Trophoblast cell (in vitro differentiated cells and primary cell): ENCODE data around the gene MPC1.

Experiments
- DNase-seq, 2 donors: peaks; one replicate each; pipeline ENCODE4 v3.0.0-alpha.2; 2016
- H2AFZ ChIP-seq: 2 replicates; pipeline ENCODE4 v1.6.1; 2013; ENCODE audit warnings: low read length, moderate library complexity, mild to moderate bottlenecking; ENCODE audit not compliant: insufficient read depth, poor library complexity
- H2AK5ac ChIP-seq: 2 replicates; pipeline ENCODE4 v1.6.1; 2013; ENCODE audit warnings: mild to moderate bottlenecking, low read length
- H2BK120ac ChIP-seq: 2 replicates; pipeline ENCODE4 v1.6.1; 2013; ENCODE audit warnings: low read length, mild to moderate bottlenecking, moderate library complexity; ENCODE audit not compliant: insufficient read depth, poor library complexity
- H2BK12ac ChIP-seq: 2 replicates; pipeline ENCODE4 v1.6.1; 2013; ENCODE audit warnings: mild to moderate bottlenecking, low read length, moderate library complexity
- H2BK5ac ChIP-seq: 2 replicates; pipeline ENCODE4 v1.6.1; 2013; ENCODE audit warnings: low read length, low read depth, moderate library complexity, mild to moderate bottlenecking; ENCODE audit not compliant: poor library complexity
- H3K14ac ChIP-seq: 2 replicates; pipeline ENCODE4 v1.6.1; 2013; ENCODE audit warnings: mild to moderate bottlenecking, low read length
- H3K18ac ChIP-seq: 2 replicates; pipeline ENCODE4 v1.6.1; 2013; ENCODE audit warnings: mild to moderate bottlenecking, low read length
- H3K23ac ChIP-seq: 2 replicates; pipeline ENCODE4 v1.6.1; 2013; ENCODE audit warnings: low read length
- H3K27ac ChIP-seq: 2 replicates; pipeline ENCODE4 v1.5.1; 2013; ENCODE audit warnings: low read depth, mild to moderate bottlenecking, inconsistent platforms, low read length, moderate library complexity
- H3K27me3 ChIP-seq: 2 replicates; pipeline ENCODE4 v1.6.1; 2013; ENCODE audit warnings: inconsistent platforms, mild to moderate bottlenecking, low read length, moderate library complexity; ENCODE audit not compliant: insufficient read depth
- H3K36me3 ChIP-seq, 2 experiments: 1 replicate in 1 of 2; 2 replicates in 1 of 2; pipeline ENCODE4 v1.6.1; 2013; ENCODE audit warnings: low read length in 2 of 2, mild to moderate bottlenecking in 2 of 2, moderate library complexity in 1 of 2; ENCODE audit not compliant: insufficient read depth in 2 of 2, control insufficient read depth in 1 of 2
- H3K4ac ChIP-seq: 2 replicates; pipeline ENCODE4 v1.6.1; 2013; ENCODE audit warnings: low read depth, mild to moderate bottlenecking, low read length, moderate library complexity
- H3K4me1 ChIP-seq, 2 experiments: 1 replicate in 1 of 2; 2 replicates in 1 of 2; pipeline ENCODE4 v1.6.1; 2013; ENCODE audit warnings: low read length in 2 of 2, mild to moderate bottlenecking in 2 of 2, moderate library complexity in 1 of 2; ENCODE audit not compliant: insufficient read depth in 2 of 2, control insufficient read depth in 1 of 2
- H3K4me2 ChIP-seq: 2 replicates; pipeline ENCODE4 v1.6.1; 2013; ENCODE audit warnings: inconsistent platforms, mild to moderate bottlenecking, low read length, moderate library complexity
- H3K4me3 ChIP-seq: 2 replicates; pipeline ENCODE4 v1.5.1; 2013; ENCODE audit warnings: mild to moderate bottlenecking, low read depth, low read length, inconsistent platforms
- H3K79me1 ChIP-seq: one replicate; pipeline ENCODE4 v1.6.1; 2013; ENCODE audit warnings: low read length
- H3K79me2 ChIP-seq: 2 replicates; pipeline ENCODE4 v1.6.1; 2013; ENCODE audit warnings: low read length, mild to moderate bottlenecking; ENCODE audit not compliant: control insufficient read depth, insufficient read depth, poor library complexity
- H3K9ac ChIP-seq: 2 replicates; pipeline ENCODE4 v1.6.1; 2013; ENCODE audit warnings: mild to moderate bottlenecking, low read length
- H3K9me3 ChIP-seq: 2 replicates; pipeline ENCODE4 v1.6.1; 2013; ENCODE audit warnings: low read depth, mild to moderate bottlenecking, control low read depth, inconsistent platforms, low read length; ENCODE audit not compliant: insufficient read depth
- H4K12ac ChIP-seq: 2 replicates; pipeline ENCODE4 v1.6.1; 2013; ENCODE audit warnings: low read depth, mild to moderate bottlenecking, low read length, moderate library complexity
- H4K8ac ChIP-seq: 2 replicates; pipeline ENCODE4 v1.6.1; 2013; ENCODE audit warnings: low read depth, mild to moderate bottlenecking, low read length, moderate library complexity
- H4K91ac ChIP-seq: one replicate; pipeline ENCODE4 v1.6.1; 2013; ENCODE audit warnings: low read depth, mild to moderate bottlenecking, low read length, moderate library complexity
- WGBS: extraction: QIAGEN DNeasy Blood & Tissue Kit; methylation state at CpG from one replicate; pipeline ENCODE4 v1.1.7; 2013; ENCODE audit warnings: missing lambda C conversion rate; ENCODE audit not compliant: insufficient read length, insufficient coverage; ENCODE audit errors: extremely low coverage; 5-methylcytosine and 5-hydroxymethylcytosine counted together

The MPC1 gene

DNA sequence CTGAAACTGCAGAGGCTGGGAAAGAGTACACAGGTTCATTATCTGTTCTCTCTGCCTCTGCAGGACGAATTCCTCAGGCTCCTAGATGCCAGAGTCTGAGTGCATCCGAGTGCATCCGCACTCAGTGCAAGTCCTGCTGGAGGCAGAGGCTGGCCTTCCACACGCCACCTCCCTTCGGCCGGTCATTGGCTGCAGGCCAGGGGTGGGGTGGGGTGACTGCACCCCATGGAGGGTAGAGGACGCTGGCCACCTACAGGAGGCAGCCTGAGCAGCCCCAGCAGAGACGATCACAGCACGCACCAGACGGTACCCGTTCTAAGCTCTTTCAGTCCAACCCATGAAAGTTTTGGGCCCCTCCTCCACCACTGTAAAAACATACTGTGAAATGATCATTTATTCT, 52.1 kb downstream of the MPC1 start:
- no peak overlapping the region for H3K27ac ChIP-seq
- no peak overlapping the region for H2BK120ac ChIP-seq
- no peak overlapping the region for H4K91ac ChIP-seq
- no peak overlapping the region for H4K8ac ChIP-seq
- H3K9ac ChIP-seq, result no peak overlapping the region
- H3K14ac ChIP-seq, result no peak overlapping the region
- H3K9me3 ChIP-seq, result no peaks in the 10 kb centered on the region
- peaks cover 15 to 37% of the 10 kb centered on the region in 2 experiments for H3K36me3 ChIP-seq
- H2BK12ac ChIP-seq, result no peak overlapping the region
- no CpG with 5 or more reads among the region's 11 CpGs for WGBS
- H3K79me2 ChIP-seq, result peaks cover 6% of the 10 kb centered on the region
- no peak overlapping the region for H4K12ac ChIP-seq
- H3K23ac ChIP-seq, result no peak overlapping the region
- no peaks in the 10 kb centered on the region for H3K79me1 ChIP-seq
- H3K27me3 ChIP-seq, result no peaks in the 10 kb centered on the region
- peak overlapping the region; percentile 2 for H3K4ac ChIP-seq
- H2BK5ac ChIP-seq, result no peak overlapping the region
- no peak overlapping the region for H3K4me2 ChIP-seq
- no peak overlapping the region for H2AFZ ChIP-seq
- H2AK5ac ChIP-seq, result no peak overlapping the region
- no peak for DNase-seq
- H3K4me1 ChIP-seq, result no peaks in the 10 kb centered on the region
- H3K18ac ChIP-seq, result no peak overlapping the region
- no peak overlapping the region for H3K4me3 ChIP-seq

DNA sequence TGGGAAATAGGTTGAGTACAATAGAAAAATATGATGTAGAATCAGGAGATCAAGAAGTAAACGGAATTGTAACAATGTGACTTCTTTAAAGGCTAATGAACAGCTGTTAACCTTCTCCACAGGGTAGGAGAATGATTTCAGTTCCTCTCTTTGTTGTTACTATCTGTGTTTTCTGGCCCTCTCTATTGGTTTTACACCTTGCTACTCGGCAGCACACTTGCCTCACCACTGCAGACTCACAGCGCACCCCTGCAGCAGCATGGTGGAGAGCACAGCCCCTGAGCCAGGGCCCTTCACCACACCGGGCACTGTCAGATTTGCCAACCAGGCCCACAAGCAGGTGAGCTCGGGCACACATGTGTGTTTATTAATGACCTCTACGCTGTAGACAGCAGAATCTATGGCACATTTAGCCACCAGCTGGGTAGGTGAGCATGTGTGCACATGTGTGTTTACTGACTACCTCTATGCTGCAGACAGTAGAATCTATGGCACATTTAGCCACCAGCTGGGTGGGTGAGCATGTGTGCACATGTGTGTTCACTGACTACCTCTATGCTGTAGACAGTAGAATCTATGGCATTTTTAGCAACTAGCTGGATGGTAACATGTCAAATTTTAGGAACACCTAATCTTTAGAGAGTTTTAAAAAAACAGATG, 57.2 kb downstream of the MPC1 start:
- H3K23ac ChIP-seq, result peak overlapping the region; percentile 4

DNA sequence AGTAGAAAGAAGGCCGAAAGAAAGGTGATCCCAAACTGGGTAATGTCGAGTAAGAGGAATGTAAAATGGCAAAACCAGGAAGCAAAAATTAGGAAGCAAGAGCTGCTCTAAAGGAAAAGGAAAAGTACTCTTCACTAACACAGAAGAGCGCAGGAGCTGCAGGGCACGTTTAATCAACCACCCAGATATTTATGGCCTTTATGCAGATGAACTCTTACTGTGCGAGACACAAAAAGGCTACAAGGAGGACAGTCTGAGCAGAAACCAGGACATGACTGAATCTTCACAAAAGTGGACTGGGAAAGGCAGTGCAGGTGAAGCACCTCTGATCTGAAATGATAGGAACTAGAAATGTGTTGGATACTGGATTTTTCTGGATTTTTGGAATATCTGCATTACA, 59.3 kb downstream of the MPC1 start:
- no peaks in the 10 kb centered on the region for H3K9me3 ChIP-seq
- H3K4me1 ChIP-seq, result no peaks in the 10 kb centered on the region
- no peak overlapping the region for H4K8ac ChIP-seq
- H3K23ac ChIP-seq, result no peak overlapping the region
- no CpG with 5 or more reads among the region's 5 CpGs for WGBS
- H3K9ac ChIP-seq, result no peak overlapping the region
- no peak overlapping the region for H3K4me2 ChIP-seq
- no peaks in the 10 kb centered on the region for H3K27me3 ChIP-seq
- no peak overlapping the region for H2AFZ ChIP-seq
- H3K27ac ChIP-seq, result no peak overlapping the region
- no peak overlapping the region for H2AK5ac ChIP-seq
- no peak overlapping the region for H4K91ac ChIP-seq
- H2BK120ac ChIP-seq, result no peak overlapping the region
- no peak overlapping the region for H3K14ac ChIP-seq
- no peak for DNase-seq
- H3K79me2 ChIP-seq, result no peaks in the 10 kb centered on the region
- H3K36me3 ChIP-seq, result peaks cover 20 to 46% of the 10 kb centered on the region in 2 experiments
- H2BK12ac ChIP-seq, result no peak overlapping the region
- no peak overlapping the region for H3K18ac ChIP-seq
- no peak overlapping the region for H3K4me3 ChIP-seq
- H2BK5ac ChIP-seq, result no peak overlapping the region
- H4K12ac ChIP-seq, result no peak overlapping the region
- H3K79me1 ChIP-seq, result no peaks in the 10 kb centered on the region
- H3K4ac ChIP-seq, result no peak overlapping the region

More for the DNA sequence above, 57.2 kb downstream of the MPC1 start:
- Histone ChIP-seq H3K4me3 (peak overlapping the region; percentile 1), H3K18ac (no peak overlapping the region), H3K36me3 (peaks cover 18 to 45% of the 10 kb centered on the region in 2 experiments), H3K27ac (no peak overlapping the region), H2BK12ac (no peak overlapping the region), H2BK5ac (no peak overlapping the region), H3K9me3 (no peaks in the 10 kb centered on the region), H3K4me2 (no peak overlapping the region), H4K12ac (no peak overlapping the region), H3K27me3 (no peaks in the 10 kb centered on the region), H3K4ac (no peak overlapping the region), H3K9ac (no peak overlapping the region), H3K79me2 (no peaks in the 10 kb centered on the region), H4K8ac (no peak overlapping the region), H2AK5ac (no peak overlapping the region), H3K14ac (no peak overlapping the region), H2BK120ac (no peak overlapping the region), H3K79me1 (no peaks in the 10 kb centered on the region), H3K4me1 (no peaks in the 10 kb centered on the region), H4K91ac (no peak overlapping the region), H2AFZ (no peak overlapping the region)
- WGBS, result no CpG with 5 or more reads among the region's 6 CpGs
- no peak for DNase-seq

DNA sequence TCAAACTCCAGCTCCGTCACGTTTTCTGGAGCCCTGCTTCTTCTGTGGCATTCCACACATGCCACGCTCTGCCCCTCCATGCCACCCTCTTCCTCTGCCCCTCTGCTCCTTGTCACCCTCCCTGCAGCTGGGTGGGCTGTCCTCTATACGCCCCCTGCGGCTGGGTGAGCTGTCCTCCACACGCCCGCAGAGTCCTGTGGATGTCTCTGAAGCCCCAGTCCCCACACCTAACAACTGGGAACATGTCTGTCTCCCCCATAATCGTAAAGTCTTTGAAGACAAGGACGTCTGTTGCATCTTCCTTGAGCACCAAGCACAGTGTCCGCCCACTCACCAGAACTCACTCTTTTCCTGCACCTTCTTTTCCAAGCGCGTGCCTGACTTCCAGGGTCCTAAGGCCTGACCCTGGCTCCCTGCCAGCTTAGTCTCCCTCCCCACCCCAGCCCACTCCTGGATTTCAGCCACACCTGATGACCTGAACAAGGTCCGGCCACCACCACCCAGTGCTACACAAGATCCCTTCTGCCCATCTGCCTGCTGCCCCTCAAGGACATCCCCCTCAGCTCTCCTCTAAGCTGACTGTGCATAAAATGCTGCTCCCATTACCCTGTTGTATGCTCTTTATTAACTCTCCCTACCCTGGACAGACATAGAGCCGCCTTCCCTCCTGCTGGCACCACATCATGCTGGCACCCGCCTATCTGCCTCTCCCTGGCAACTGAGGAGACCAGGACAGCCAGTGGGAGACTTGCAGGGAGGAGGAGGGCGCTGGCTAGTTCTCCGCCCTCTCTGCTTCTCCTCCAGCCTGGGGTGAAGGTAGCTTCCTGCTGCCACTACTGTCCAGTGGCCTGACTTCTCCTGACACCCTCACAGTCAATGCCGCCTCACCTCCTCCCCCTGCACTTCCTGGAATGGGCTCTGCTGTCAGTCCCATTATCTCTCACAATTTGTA, 63.8 kb downstream of the MPC1 start:
- Histone ChIP-seq H2AFZ (no peak overlapping the region), H3K23ac (no peak overlapping the region), H3K4ac (no peak overlapping the region), H3K9me3 (no peaks in the 10 kb centered on the region), H4K12ac (no peak overlapping the region), H2BK120ac (no peak overlapping the region), H2BK12ac (no peak overlapping the region), H3K18ac (no peak overlapping the region), H4K8ac (no peak overlapping the region), H3K27me3 (no peaks in the 10 kb centered on the region), H4K91ac (no peak overlapping the region), H3K9ac (no peak overlapping the region), H3K4me1 (no peaks in the 10 kb centered on the region), H3K79me2 (no peaks in the 10 kb centered on the region), H3K27ac (no peak overlapping the region), H2BK5ac (no peak overlapping the region), H3K79me1 (no peaks in the 10 kb centered on the region), H3K4me2 (no peak overlapping the region), H3K4me3 (no peak overlapping the region), H3K36me3 (peaks cover 12 to 22% of the 10 kb centered on the region in 2 experiments), H2AK5ac (no peak overlapping the region), H3K14ac (no peak overlapping the region)
- no CpG with 5 or more reads among the region's 18 CpGs for WGBS
- no peak for DNase-seq
